CD4-positive, CD25-positive, alpha-beta regulatory T cell (primary cell): Measurements from ENCODE around the gene TMEM80. TPM values are rescaled to one million over a fixed set of nuclear protein-coding genes. Genes with fewer than 3 reads are reported as not detected.
"Not testable (repeated sequence)": the region's sequence is repeated elsewhere in the genome, so short reads cannot be mapped to it uniquely, and the experiment has no call there.

ENCODE experiments used
- ATAC-seq, 2 donors: fragments of 150-1000 bp; cut with Tn5 transposase; one replicate each; pipeline ENCODE4 v1.10.0; 2021; ENCODE audit warnings: low read depth in 2 of 2, moderate number of reproducible peaks in 2 of 2, moderate library complexity in 1 of 2
- DNase-seq, 3 donors: peaks; one replicate each; pipeline versions ENCODE4 v3.0.0 to v3.0.0-alpha.2; 2012 to 2022; ENCODE audit warnings: mixed read lengths in 1 of 3
- H3K27ac ChIP-seq: one replicate; pipeline ENCODE4 v1.7.0; 2013; ENCODE audit warnings: mild to moderate bottlenecking, low read length; ENCODE audit not compliant: insufficient read depth, poor library complexity, severe bottlenecking
- H3K27me3 ChIP-seq: one replicate; pipeline ENCODE4 v1.7.0; 2013; ENCODE audit warnings: low read length; ENCODE audit not compliant: control insufficient read depth, insufficient read depth
- H3K36me3 ChIP-seq: one replicate; pipeline ENCODE4 v1.7.0; 2013; ENCODE audit warnings: mild to moderate bottlenecking, low read length, moderate library complexity; ENCODE audit not compliant: control insufficient read depth, insufficient read depth
- H3K4me1 ChIP-seq: 2 replicates; pipeline ENCODE4 v1.7.0; 2013; ENCODE audit warnings: mild to moderate bottlenecking, low read length; ENCODE audit not compliant: insufficient read depth, control insufficient read depth, poor library complexity, severe bottlenecking
- H3K4me3 ChIP-seq: one replicate; pipeline ENCODE4 v1.7.0; 2013; ENCODE audit warnings: low read depth, mild to moderate bottlenecking, low read length, moderate library complexity
- H3K9me3 ChIP-seq, 2 experiments: 1 replicate in 1 of 2; 2 replicates in 1 of 2; pipeline ENCODE4 v1.7.0; 2013; ENCODE audit warnings: low read length in 2 of 2, mild to moderate bottlenecking in 1 of 2, moderate library complexity in 1 of 2; ENCODE audit not compliant: control insufficient read depth in 2 of 2
- H3K27ac Mint-ChIP-seq, 3 donors: one replicate each; pipeline ENCODE4 v1.8.0; 2020 to 2022; ENCODE audit warnings: mild to moderate bottlenecking in 3 of 3, mixed read lengths in 3 of 3, moderate library complexity in 2 of 3
- H3K27me3 Mint-ChIP-seq: one replicate; pipeline ENCODE4 v1.8.0; 2022; ENCODE audit warnings: mild to moderate bottlenecking, mixed read lengths
- H3K36me3 Mint-ChIP-seq: one replicate; pipeline ENCODE4 v1.8.0; 2020; ENCODE audit warnings: mixed read lengths
- H3K4me1 Mint-ChIP-seq, 4 donors: one replicate each; pipeline ENCODE4 v1.8.0; 2020 to 2022; ENCODE audit warnings: mixed read lengths in 4 of 4, mild to moderate bottlenecking in 1 of 4
- H3K4me3 Mint-ChIP-seq, 4 donors: one replicate each; pipeline ENCODE4 v1.8.0; 2020 to 2022; ENCODE audit warnings: mild to moderate bottlenecking in 4 of 4, mixed read lengths in 4 of 4, moderate library complexity in 3 of 4
- H3K9me3 Mint-ChIP-seq, 7 donors: one replicate each; pipeline ENCODE4 v1.8.0; 2020 to 2022; ENCODE audit warnings: mixed read lengths in 7 of 7, mild to moderate bottlenecking in 3 of 7, moderate library complexity in 2 of 7
- polyA plus RNA-seq, 4 donors: library from polyadenylated mRNA; unstranded; fragments of 300-500 nt; fragmentation: Illumina TruSeq; gene quantifications; one replicate each; pipeline ENCODE4 v1.2.3, GENCODE V29; 2021
- total RNA-seq: library from RNA; stranded (reverse); gene quantifications from one replicate; pipeline ENCODE4 v1.2.3, GENCODE V29; 2022

Gene TMEM80
- total RNA-seq = 26.3 TPM
- polyA plus RNA-seq = 10 to 100 TPM; 24.5 to 35.0 (median 27.0) TPM

- peaks cover 4% of the 10 kb centered on the region for H3K36me3 Mint-ChIP-seq
- no peaks in the 10 kb centered on the region for H3K36me3 ChIP-seq
- H3K27me3 ChIP-seq = no peaks in the 10 kb centered on the region
- peak within 1 kb of the TSS; percentile 77 for H3K4me3 ChIP-seq
- peak; percentile 70 to 71 for ATAC-seq
- H3K4me1 Mint-ChIP-seq = peaks cover 13 to 51% (median 30%) of the 10 kb centered on the region in 4 donors
- H3K27me3 Mint-ChIP-seq = no peaks in the 10 kb centered on the region
- peak; percentile 96 to 99 (median 99) for DNase-seq
- H3K4me1 ChIP-seq = peaks cover 40% of the 10 kb centered on the region
- peak within 1 kb of the TSS; percentile 98 for H3K27ac ChIP-seq
- peak within 1 kb of the TSS; percentile 79 to 93 (median 92) for H3K27ac Mint-ChIP-seq
- H3K4me3 Mint-ChIP-seq = peak within 1 kb of the TSS; percentile 90 to 97 (median 94)
- no peaks in the 10 kb centered on the region for H3K9me3 Mint-ChIP-seq
- H3K9me3 ChIP-seq = no peaks in the 10 kb centered on the region
Measured at GRCh38 chr11:695538-696248, at the start of gene TMEM80. Gene TMEM80, plus strand, starts transcription at chr11:695816. Its CDS starts 12 bp downstream, at chr11:695828.

GRCh38 chr11:646214-646613 lies 49.4 kb upstream of the TMEM80 start:
- H3K27me3 Mint-ChIP-seq = no peaks in the 10 kb centered on the region
- no peak overlapping the region for H3K4me3 Mint-ChIP-seq
- H3K4me1 ChIP-seq = no peaks in the 10 kb centered on the region
- H3K4me3 ChIP-seq = no peak overlapping the region
- H3K27ac ChIP-seq = no peak overlapping the region
- H3K36me3 ChIP-seq = peaks cover 5% of the 10 kb centered on the region
- H3K4me1 Mint-ChIP-seq = no peaks in the 10 kb centered on the region
- ATAC-seq (no peak), DNase-seq (no peak)
- H3K9me3 Mint-ChIP-seq = no peaks in the 10 kb centered on the region
- H3K36me3 Mint-ChIP-seq = no peaks in the 10 kb centered on the region
- no peak overlapping the region for H3K27ac Mint-ChIP-seq
- no peaks in the 10 kb centered on the region for H3K27me3 ChIP-seq
- H3K9me3 ChIP-seq = no peaks in the 10 kb centered on the region

GRCh38 chr11:647672-648158 lies 47.9 kb upstream of the TMEM80 start:
- not testable (repeated sequence) for H3K27ac ChIP-seq, DNase-seq, H3K4me1 ChIP-seq, ATAC-seq, H3K27me3 Mint-ChIP-seq, H3K4me3 Mint-ChIP-seq, H3K27me3 ChIP-seq, H3K4me3 ChIP-seq, H3K9me3 Mint-ChIP-seq, H3K4me1 Mint-ChIP-seq, H3K27ac Mint-ChIP-seq, H3K36me3 Mint-ChIP-seq, H3K36me3 ChIP-seq, H3K9me3 ChIP-seq

- Mint-ChIP-seq H3K36me3 (peaks cover 9% of the 10 kb centered on the region), H3K4me3 (no peak overlapping the region), H3K4me1 (no peaks in the 10 kb centered on the region), H3K27me3 (no peaks in the 10 kb centered on the region), H3K9me3 (no peaks in the 10 kb centered on the region), H3K27ac (no peak overlapping the region)
- no peak overlapping the region for H3K27ac ChIP-seq
- ATAC-seq (no peak), DNase-seq (no peak)
- H3K36me3 ChIP-seq = peaks cover 8% of the 10 kb centered on the region
- H3K4me3 ChIP-seq = no peak overlapping the region
- H3K9me3 ChIP-seq = no peaks in the 10 kb centered on the region
- no peaks in the 10 kb centered on the region for H3K4me1 ChIP-seq
- H3K27me3 ChIP-seq = no peaks in the 10 kb centered on the region
Measured at GRCh38 chr11:650482-650881, 45.1 kb upstream of the TMEM80 start.

GRCh38 chr11:653136-653535 lies 42.5 kb upstream of the TMEM80 start:
- not testable (repeated sequence) for H3K36me3 Mint-ChIP-seq, ATAC-seq, DNase-seq, H3K9me3 ChIP-seq, H3K27me3 ChIP-seq, H3K27ac ChIP-seq, H3K4me3 Mint-ChIP-seq, H3K9me3 Mint-ChIP-seq, H3K27ac Mint-ChIP-seq, H3K4me1 ChIP-seq, H3K4me1 Mint-ChIP-seq, H3K4me3 ChIP-seq, H3K27me3 Mint-ChIP-seq
- H3K36me3 ChIP-seq = peaks cover 10% of the 10 kb centered on the region

- no peaks in the 10 kb centered on the region for H3K4me1 Mint-ChIP-seq
- ATAC-seq = no peak
Measured at GRCh38 chr11:653837-654236, 41.8 kb upstream of the TMEM80 start.

GRCh38 chr11:654444-654843 lies 41.2 kb upstream of the TMEM80 start:
- not testable (repeated sequence) for H3K9me3 Mint-ChIP-seq
- H3K36me3 Mint-ChIP-seq = peaks cover 10% of the 10 kb centered on the region

More at GRCh38 chr11:653837-654236, 41.8 kb upstream of the TMEM80 start:
- H3K9me3 Mint-ChIP-seq = no peaks in the 10 kb centered on the region
- H3K27ac Mint-ChIP-seq = no peak overlapping the region
- peaks cover 9% of the 10 kb centered on the region for H3K36me3 Mint-ChIP-seq
- no peaks in the 10 kb centered on the region for H3K9me3 ChIP-seq
- H3K4me3 ChIP-seq = no peak overlapping the region
- no peaks in the 10 kb centered on the region for H3K27me3 Mint-ChIP-seq
- no peaks in the 10 kb centered on the region for H3K27me3 ChIP-seq
- H3K36me3 ChIP-seq = peaks cover 10% of the 10 kb centered on the region
- no peak overlapping the region for H3K27ac ChIP-seq
- DNase-seq = no peak
- no peaks in the 10 kb centered on the region for H3K4me1 ChIP-seq
- H3K4me3 Mint-ChIP-seq = no peak overlapping the region

More at GRCh38 chr11:654444-654843, 41.2 kb upstream of the TMEM80 start:
- DNase-seq, H3K9me3 ChIP-seq, H3K27ac ChIP-seq, H3K27ac Mint-ChIP-seq, H3K27me3 Mint-ChIP-seq, ATAC-seq, H3K4me3 Mint-ChIP-seq, H3K27me3 ChIP-seq, H3K4me1 Mint-ChIP-seq, H3K4me1 ChIP-seq, H3K4me3 ChIP-seq: not testable (repeated sequence)
- H3K36me3 ChIP-seq = peaks cover 16% of the 10 kb centered on the region
